GM21381 (cell line): ENCODE results near the gene VPS33B.

Experiments used
- ATAC-seq: cut with Tn5 transposase; IDR thresholded peaks from one replicate; pipeline ENCODE4 v1.9.1; 2021; ENCODE audit warnings: mild to moderate bottlenecking, moderate library complexity; ENCODE audit not compliant: unreplicated experiment

VPS33B gene

DNA sequence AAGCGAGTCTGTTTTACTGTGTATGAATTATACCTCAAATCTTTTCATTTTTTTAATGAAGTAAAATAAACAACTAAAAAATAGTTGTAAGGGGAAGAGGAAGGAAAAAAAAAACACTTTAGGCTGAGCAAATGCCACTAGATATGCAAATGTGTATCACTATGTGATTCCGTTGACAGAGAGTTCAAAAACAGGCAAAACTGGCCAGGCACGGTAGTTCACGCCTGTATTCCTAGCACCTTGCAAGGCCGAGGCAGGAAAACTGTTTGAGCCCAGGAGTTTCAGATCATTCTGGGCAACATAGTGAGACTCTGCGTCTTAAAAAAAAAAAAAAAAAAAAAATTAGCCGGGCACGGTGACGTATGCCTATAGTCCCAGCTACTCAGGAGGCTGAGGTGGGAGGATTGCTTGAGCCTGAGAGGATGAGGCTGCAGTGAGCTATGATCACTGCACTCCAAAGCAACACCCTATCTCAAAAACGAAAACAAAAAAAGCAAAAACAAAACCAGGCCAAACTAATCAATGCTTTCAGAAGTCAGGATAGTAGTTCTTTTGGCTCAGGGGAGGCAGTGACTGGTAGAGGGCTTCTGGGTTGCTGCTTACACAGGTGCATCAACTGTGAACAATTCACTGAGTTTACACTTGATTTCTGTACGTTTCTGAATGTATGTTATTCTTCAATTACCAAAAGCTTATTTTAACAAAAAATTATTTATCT, 35.4 kb downstream of the VPS33B start:
- peak; percentile 44 for ATAC-seq

DNA sequence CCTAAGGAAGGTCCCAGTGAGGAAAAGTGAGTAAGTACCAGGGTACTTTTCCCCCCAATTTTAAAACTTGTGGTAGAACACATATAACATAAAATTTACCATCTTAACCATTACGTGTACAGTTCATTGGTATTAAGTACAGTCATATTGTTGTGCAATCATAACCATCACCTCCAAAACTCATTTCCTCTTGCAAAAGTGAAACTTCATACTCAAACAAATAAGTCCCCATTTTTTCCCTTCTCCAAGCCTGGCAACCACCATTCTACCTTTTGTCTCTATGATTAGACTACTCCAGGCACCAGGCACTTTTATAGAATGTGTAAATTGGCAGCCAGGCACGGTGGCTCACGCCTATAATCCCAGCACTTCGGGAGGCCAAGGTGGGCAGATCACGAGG, 40.3 kb downstream of the VPS33B start:
- peak; percentile 27 for ATAC-seq

DNA sequence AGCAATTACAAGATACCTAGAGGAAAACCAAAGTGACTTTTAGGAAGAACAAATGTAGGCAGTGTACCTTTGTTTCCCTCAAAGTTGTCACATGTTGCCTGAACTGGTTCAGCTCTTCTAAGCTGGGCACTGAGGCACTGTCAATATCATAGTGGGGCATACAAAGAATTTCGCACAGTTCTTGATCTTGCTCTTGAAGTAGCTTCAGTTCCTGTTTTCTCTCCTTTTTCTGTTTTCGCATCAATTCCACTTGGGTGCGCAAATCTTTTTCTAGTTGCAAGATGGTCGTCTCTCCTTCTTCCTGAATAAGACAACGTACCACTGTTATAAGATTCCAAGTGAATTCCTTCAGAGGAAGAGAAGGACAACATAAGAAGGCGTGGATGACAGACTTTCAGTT, 40.7 kb downstream of the VPS33B start:
- ATAC-seq, result peak; percentile 65

DNA sequence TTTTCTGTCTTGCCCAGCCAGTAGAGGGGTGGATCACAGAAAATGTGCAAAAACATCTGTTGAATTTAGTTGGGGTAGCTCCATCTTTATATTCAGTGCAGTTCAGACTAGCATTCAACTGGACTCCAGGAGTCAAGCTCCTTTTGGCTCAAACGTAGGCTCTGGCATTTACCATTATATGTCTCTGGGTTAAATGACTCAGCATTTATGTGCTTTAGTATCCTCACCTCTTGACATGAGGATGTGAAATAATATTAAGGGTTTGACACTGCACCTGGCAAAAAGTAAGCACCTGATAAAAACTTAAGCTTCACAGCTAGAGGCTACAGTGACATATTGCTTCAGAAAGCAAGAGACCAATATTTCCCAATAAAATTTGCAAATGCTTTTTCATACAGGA, 42.8 kb downstream of the VPS33B start:
- no peak for ATAC-seq

DNA sequence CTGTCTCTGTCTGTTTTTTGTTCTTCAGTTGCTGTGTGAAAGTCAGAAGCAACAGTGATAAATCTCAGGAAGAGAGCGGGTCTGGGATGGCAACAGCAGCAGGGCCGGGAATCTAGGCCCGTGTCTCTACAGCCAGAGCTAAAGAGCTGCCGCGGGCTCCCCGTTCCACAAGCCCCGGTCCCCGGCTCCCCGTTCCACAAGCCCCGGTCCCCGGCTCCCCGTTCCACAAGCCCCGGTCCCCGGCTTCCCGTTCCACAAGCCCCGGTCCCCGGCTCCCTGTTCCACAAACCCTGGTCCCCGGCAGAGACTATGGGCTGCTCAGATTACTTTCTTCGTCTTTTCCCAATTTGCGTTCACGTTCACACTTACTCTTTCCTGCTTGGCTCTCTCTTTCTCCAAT, 48.2 kb downstream of the VPS33B start:
- no peak for ATAC-seq

DNA sequence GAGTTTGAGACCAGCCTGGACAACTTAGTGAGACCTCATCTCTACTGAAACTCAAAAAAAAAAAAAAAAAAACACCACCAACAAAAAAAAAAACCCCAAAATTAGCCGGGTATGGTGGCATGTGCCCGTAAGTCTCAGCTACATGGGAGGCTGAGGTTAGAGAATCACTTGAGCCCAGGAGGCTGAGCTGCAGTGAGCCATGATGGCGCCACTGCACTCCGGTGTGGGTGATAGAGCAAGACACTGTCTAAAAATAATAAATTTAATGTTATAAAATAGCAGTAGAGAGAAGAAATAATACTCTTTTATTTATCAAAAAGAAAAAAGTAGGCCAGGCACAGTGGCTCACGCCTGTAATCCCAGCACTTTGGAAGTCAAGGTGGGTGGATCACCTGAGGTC, 50.3 kb downstream of the VPS33B start:
- ATAC-seq, result no peak

DNA sequence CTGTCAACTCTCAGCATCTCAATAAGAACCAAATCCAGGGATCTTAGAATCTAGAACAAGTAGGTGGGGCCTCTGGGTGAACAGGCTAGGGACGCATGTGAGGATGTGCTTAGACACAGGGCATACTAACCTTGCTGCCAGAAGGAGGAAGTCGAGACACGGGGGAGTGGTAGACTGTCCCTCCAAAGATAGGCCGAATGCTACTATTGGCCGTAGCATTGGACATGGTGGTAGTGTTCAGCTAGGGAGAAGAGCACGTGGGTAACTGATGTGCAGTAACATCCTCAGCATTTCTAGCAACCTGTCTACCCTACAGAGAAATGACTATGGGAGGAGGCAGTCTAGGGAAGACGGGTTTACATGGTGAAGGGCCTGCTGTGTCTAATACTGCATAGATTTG, 52.1 kb downstream of the VPS33B start:
- ATAC-seq, result no peak

DNA sequence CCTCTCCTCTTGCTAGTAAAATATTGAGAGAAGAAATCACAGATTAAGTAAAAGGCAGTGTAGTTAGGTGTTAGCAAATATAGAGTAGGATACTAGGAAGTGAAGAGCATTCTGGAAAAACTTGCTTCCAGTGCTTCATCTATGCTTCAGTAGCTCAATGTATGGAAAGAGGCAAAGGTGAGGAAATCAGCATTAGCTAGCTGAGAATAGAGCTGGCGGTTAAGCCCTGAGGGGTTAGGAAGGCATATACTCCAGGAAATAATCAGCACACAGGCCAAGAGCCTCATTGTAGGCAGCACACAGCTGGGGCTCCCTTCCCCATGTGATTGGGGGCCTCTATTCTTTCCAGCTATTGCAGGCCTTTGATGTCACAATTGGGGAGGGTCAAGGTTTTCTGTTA, 54.0 kb downstream of the VPS33B start:
- ATAC-seq, result no peak

DNA sequence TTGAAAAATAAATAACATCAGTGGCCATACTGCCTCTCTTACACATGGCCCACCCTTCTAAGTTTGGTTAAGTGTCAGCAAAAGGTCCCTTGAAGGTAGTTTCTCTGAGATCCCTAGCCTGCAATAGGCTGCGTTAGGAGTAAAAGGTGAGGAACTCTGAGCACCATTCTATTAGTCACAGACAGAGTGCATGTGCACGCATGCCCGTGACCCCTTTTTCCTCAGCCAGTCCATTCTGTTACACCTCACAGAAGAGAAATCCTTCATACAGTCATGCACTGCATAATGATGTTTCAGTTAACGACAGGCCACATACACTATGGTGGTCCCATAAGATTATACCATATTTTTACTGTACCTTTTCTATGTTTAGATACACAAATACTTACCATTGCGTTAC, 55.2 kb downstream of the VPS33B start:
- ATAC-seq, result no peak

DNA sequence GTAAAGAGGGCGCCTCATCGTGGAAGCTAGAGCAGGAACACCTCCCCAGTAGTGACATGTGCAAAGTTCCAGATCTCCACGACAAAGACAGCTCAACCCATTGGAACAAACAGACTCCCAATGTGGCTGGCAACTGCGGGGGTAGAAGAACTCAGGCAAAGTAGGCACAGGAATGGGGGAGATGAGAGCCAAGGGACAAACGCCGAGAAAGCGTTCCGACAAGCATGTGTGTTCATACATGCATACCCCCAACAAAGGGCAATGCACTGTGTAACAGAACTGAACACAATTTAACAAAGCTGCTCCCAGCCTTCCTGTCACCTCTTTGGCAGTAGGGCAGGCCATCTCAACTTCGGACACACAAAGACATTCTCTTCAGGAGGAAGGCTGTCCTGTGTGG, 56.1 kb downstream of the VPS33B start:
- no peak for ATAC-seq

DNA sequence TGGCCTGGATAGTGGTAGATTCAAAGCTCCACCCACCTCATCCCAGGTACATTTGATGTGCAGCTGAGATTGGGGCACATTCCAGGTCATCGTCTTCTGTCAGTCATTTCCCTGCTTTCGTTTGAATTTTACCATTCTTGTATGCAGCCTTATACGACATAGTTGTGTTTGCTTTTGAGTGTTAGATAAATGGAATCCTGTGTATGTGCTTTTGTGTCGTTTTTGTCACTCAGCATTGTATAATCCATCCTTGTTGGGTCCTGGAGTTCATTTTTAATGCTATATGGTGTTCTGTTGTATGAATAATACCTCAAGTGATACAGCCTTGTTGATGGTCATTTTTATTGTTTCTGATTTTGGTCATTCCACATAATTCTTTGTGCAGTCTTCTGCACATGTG, 60.4 kb downstream of the VPS33B start:
- ATAC-seq, result no peak

DNA sequence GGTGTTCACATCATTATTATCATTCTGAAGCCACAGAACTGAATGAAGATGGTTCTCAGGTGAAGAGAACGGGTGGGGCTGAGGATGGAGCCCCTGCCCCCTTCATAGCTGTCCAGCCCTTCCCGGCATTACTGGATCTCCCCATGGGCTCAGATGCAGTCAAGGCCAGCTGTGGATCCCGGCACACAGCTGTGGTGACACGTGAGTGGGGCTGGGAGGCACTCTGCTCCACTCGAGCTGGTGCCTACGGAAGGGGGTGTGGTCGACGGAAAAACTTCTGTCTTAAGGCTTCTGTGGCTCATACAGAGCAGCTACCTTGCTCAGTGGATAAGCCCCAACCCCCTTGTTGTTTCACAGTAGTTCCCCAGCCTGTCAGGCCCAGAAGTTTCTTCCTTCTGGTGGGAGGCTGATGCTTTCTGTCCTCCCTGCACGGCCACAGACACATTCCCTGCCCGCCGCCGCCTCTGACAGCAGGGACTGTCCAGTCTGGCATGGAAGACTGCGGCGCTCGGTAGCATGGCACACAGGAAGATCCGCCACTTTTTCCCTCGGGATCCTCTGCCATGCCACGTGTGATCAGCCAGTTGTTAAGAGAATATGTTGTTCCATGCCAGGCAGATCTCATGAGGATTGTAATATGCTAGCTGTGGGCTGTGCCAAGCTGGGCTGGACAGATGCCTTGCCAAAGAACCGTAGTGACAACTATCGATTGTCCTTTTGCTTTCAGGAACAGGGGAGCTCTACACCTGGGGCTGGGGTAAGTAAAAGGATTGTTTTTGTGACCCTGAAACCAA, 61.9 kb downstream of the VPS33B start:
- ATAC-seq, result no peak

DNA sequence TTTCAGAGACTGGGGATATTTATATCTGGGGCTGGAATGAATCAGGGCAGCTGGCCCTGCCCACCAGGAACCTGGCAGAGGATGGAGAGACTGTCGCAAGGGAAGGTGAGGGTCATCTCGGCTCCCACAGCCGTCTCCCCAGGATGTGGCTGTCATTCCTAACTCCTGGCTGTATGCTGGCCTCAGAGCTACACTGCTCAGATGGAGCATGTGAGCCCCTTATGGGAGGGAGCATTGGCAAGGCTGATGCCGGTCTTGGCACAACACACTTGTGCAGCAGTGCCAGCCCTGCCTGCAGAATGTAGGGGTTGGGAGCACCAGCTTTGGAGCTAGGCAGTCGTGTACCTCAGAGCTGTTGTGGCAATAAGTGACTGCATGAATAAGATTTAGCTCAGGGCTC, 62.5 kb downstream of the VPS33B start:
- ATAC-seq, result no peak

DNA sequence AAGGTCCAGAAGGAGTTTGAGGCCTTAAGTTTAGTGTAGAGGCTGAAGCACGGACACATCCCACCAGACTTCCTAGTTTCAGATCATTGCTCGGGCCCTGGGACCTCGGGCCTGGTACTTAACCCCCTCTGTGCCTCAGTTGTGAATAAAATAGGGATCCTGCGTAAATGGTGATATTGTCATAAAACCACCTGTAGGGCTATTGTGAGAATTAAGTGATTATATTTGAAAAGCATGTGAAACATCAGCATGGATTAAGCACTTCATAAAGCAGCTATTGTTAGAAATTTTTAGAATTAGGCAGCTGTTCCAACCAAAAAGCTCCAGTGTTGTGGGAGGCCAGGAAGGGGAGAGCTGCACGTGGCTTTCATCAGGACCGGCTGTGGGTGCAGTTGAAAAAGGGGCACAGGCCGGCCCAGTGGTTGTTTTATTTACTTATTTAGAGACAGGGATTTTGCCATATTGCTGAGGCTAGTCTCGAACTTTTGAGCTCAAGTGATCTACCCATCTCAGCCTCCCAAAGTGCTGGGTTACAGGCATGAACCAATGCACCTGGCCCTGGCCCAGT, 63.3 kb downstream of the VPS33B start:
- no peak for ATAC-seq

DNA sequence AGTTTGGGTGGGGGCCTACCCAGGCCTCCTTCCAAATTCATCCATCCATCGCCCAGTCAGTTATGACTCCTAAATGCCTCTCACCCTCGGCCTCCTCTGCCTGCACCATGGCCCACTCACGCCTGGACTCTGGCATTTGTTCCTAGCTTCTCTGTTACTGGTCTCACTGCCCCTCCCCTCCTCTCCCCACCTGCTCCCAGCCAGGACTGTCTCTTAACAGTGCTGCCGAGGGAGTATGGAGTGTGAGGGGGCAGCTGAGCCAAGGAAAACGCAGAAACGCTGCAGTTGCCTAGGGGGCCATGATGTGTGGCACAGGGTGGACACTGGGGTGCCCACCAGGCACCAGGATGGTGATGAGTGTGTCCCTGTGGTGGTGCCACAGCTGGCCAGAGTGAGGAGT, 64.6 kb downstream of the VPS33B start:
- no peak for ATAC-seq

DNA sequence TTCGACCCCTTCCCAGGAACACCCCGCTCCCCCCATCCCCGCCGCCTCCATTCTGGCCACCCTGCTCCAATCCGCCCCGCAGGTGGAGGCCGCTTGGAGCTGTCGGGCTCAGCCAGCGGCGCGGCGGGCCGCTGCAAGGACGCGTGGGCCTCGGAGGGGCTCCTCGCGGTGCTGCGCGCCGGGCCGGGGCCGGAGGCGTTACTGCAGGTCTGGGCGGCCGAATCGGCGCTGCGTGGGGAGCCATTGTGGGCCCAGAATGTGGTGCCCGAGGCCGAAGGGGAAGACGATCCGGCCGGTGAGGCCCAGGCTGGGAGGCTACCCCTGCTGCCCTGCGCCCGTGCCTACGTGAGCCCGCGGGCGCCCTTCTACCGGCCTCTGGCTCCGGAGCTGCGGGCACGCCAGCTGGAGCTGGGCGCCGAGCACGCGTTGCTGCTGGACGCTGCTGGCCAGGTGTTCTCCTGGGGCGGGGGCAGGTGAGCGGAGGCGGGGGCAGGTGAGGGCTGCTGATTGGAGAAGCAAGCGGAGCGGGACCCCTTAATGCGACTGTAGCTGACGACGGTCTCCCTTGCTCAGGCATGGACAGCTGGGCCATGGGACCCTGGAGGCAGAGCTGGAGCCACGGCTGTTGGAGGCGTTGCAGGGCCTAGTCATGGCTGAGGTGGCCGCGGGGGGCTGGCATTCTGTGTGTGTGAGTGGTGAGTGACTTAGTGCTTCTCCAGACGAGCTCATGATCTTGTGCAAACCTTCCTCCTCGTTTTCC, 65.2 kb downstream of the VPS33B start:
- ATAC-seq, result no peak

DNA sequence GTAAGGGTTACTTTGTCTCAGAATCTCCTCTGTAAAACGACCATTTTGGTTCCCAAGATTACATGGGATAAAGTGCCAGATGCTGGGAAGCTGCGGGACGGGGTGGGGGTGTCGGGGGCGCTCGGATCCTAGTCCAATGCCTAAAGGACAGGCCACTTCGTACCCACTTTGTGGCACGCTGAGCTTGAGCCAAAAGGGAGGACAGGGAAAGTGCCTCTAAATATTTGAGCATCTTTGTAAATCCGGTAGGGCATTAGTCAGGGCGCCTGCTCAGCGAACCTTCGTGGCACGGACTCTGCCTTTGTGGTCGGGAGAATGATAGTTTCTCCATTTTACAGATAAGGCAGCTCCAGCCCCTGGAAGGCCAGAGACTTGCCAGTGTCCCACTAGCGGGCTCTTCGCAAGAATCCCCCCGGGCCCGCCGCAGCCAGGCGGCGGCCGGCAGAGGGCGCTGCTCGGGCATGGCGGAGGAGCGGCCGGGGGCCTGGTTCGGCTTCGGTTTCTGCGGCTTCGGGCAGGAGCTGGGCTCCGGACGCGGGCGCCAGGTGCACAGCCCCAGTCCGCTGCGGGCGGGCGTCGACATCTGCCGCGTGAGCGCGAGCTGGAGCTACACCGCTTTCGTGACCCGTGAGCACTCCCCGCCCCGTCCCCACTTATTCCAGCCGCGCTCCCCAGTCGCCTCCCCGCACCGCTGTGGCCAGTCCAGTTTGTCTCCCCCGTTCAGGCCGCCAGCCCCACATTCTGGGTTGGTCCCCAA, 65.9 kb downstream of the VPS33B start:
- ATAC-seq, result no peak

DNA sequence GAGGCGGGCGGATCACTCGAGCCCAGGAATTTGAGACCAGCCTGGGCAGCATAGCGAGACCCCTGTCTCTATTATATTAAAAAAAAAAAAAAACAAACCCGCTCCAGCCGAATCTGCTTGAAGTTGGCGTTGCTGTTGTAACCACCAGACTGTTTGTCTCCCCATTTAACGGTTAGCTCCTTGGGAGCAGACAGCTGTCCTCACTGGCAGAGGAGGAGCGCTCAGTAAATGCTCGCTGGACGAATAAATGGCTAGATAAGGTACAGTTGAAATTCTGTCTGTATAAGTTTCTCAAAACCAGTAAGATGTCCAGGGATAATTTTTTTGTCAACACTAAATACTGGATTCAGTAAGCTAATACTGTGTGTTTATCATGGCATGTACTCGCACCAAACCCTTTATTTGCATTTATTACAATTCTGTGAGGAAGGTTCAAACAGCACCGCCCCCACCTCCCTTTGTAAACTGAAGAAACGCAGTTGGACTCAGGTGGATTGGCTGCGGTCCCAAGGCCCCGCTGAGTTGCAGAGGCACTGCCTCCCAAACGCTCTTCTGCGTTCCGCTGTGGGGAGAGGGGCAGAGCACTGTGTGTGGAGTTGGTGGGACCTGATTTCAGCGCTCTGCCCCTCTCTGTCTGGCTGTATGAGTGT, 66.6 kb downstream of the VPS33B start:
- ATAC-seq, result no peak

DNA sequence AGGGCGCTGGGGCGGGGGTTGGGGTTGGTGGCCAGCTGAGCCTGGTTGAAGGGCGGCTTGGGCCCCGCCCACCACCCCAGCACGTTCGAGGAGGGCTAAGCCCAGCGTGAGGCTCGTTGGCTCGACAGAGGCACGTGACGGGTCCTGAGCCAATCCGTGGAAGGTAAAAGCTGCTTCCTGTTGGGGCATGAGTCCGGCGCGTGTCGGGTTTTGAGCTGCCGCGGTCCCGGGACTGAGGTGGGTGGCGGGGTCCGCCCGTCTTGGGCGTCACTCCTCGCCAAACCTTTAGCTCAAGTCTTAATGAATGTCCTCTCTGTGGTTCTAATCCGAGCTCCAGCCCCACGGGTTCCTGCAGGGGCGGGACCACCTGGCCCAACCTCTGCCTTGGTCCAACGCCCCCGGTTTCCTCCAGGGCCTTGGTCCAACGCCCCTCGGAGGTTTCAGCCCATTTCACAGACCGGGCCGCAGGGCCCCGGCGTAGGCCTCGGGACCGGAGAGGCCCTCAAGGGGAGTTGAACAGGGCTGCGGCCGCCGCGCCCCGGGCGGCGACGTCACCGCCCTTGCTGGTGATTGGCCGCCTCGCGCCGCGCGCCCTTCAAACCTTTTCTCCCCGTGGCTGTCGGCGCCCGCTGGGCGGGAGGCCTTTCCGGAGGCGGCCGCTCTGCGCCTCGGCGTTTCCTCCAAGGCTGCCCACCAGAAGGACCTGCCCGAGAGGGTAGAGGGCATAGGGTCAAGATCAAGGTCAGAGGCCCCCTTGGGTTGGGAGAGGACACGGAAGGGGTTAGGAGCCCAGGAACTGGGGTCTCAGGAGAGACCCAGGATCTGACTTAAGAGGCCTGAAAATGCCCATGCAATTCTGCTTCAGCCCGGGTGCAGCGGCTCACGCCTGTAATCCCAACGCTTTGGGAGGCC, 67.4 kb downstream of the VPS33B start, which contains the start of gene RCCD1:
Gene RCCD1 (plus strand): TSS at position 173 of the 912 bp plus-strand sequence. CDS start 1,851 bp downstream, outside the sequence.
- peak; percentile 94 for ATAC-seq
